H1 (cell line): ENCODE results near the gene SRSF8. TPM values are rescaled to one million over a fixed set of nuclear protein-coding genes. Genes with fewer than 3 reads are reported as not detected.

Experiments
- CTCF ChIA-PET: fragments of 300-600 bp; sonication (Branson Sonifier 250); formaldehyde crosslinking; loops from one replicate; lab custom pipeline; 2021; ENCODE audit not compliant: partially characterized antibody; lab: Charles Lee
- POLR2A ChIA-PET: fragments of 300-600 bp; sonication (Branson Sonifier 250); formaldehyde crosslinking; loops from one replicate; lab custom pipeline; 2021; ENCODE audit warnings: inconsistent platforms; ENCODE audit not compliant: partially characterized antibody; lab: Charles Lee
- DNase-seq, 2 experiments: peaks; one replicate each; pipeline versions ENCODE4 v3.0.0 to v3.0.0-alpha.2; 2010 to 2022; ENCODE audit warnings: low spot score in 2 of 2, low read depth in 1 of 2, mixed read lengths in 1 of 2
- FAIRE-seq: peaks from 2 replicates; lab custom pipeline; 2011; peaks lifted over from hg19 to GRCh38; lab: Jason Lieb, UNC
- H2AFZ ChIP-seq: 2 replicates; pipeline ENCODE4 v1.8.1; 2012; ENCODE audit warnings: low read length, inconsistent platforms
- H2AK5ac ChIP-seq: 2 replicates; pipeline ENCODE4 v1.6.1; 2013; ENCODE audit warnings: low read depth, low read length
- H2BK120ac ChIP-seq: replicated peaks from 2 replicates; pipeline ENCODE3; 2013; ENCODE audit warnings: low read depth, low read length, inconsistent platforms
- H2BK12ac ChIP-seq: 2 replicates; pipeline ENCODE4 v1.6.1; 2013; ENCODE audit warnings: low read depth, low read length
- H2BK15ac ChIP-seq: 2 replicates; pipeline ENCODE4 v1.6.1; 2013; ENCODE audit warnings: low read length
- H2BK20ac ChIP-seq: 2 replicates; pipeline ENCODE4 v1.6.1; 2013; ENCODE audit warnings: low read length
- H2BK5ac ChIP-seq: 2 replicates; pipeline ENCODE4 v1.6.1; 2013; ENCODE audit warnings: low read depth, low read length
- H3K14ac ChIP-seq: 2 replicates; pipeline ENCODE4 v1.6.1; 2013; ENCODE audit warnings: inconsistent platforms; ENCODE audit not compliant: insufficient read length
- H3K18ac ChIP-seq: 2 replicates; pipeline ENCODE4 v1.6.1; 2013; ENCODE audit warnings: low read length; ENCODE audit errors: extremely low read depth
- H3K23ac ChIP-seq: 2 replicates; pipeline ENCODE4 v1.6.1; 2013; ENCODE audit warnings: inconsistent platforms; ENCODE audit not compliant: insufficient read length
- H3K23me2 ChIP-seq: 2 replicates; pipeline ENCODE4 v1.6.1; 2013; ENCODE audit warnings: low read depth, low read length
- H3K27ac ChIP-seq: 2 replicates; pipeline ENCODE4 v1.6.1; 2011; ENCODE audit warnings: low read depth, low read length, inconsistent platforms
- H3K27me3 ChIP-seq, 4 experiments: replicated peaks in 1 of 4; 1 replicate in 1 of 4; 2 replicates in 3 of 4; pipeline versions ENCODE4 v1.6.1 to v1.8.1; 2011 to 2013; ENCODE audit warnings: low read length in 3 of 4, mild to moderate bottlenecking in 3 of 4, inconsistent platforms in 2 of 4, mixed read lengths in 2 of 4, moderate library complexity in 1 of 4; ENCODE audit not compliant: control insufficient read depth in 3 of 4, insufficient read depth in 3 of 4; ENCODE audit errors: extremely low read depth in 1 of 4
- H3K36me3 ChIP-seq, 4 experiments: 2 replicates each; pipeline versions ENCODE4 v1.6.1 to v1.8.1; 2011 to 2013; ENCODE audit warnings: mild to moderate bottlenecking in 4 of 4, low read length in 3 of 4, moderate library complexity in 2 of 4, control low read depth in 1 of 4, inconsistent platforms in 1 of 4; ENCODE audit not compliant: insufficient read depth in 4 of 4, control insufficient read depth in 2 of 4
- H3K4ac ChIP-seq: replicated peaks from 2 replicates; pipeline ENCODE3; 2013; ENCODE audit warnings: low read length, low read depth, mixed read lengths, inconsistent platforms; ENCODE audit not compliant: insufficient read length
- H3K4me1 ChIP-seq, 4 experiments: replicated peaks in 1 of 4; 1 replicate in 1 of 4; 2 replicates in 3 of 4; pipeline versions ENCODE4 v1.6.1 to v1.8.1; 2011 to 2013; ENCODE audit warnings: low read length in 3 of 4, inconsistent platforms in 2 of 4, mixed read lengths in 1 of 4; ENCODE audit not compliant: insufficient read depth in 4 of 4, control insufficient read depth in 3 of 4
- H3K4me2 ChIP-seq, 2 experiments: 2 replicates each; pipeline versions ENCODE4 v1.6.1 to v1.8.1; 2011 to 2013; ENCODE audit warnings: low read depth in 2 of 2, low read length in 2 of 2, control low read depth in 1 of 2, inconsistent platforms in 1 of 2, mild to moderate bottlenecking in 1 of 2; ENCODE audit not compliant: insufficient read depth in 1 of 2
- H3K4me3 ChIP-seq, 4 experiments: fragments of 200-600, 300-600 bp in 1 of 4; sonication (generic), shearing (Covaris generic), sonication (Bioruptor Twin) in 1 of 4; 2 replicates each; pipeline versions ENCODE4 v1.5.1 to v1.8.1; 2011 to 2016; ENCODE audit warnings: low read length in 4 of 4, low read depth in 3 of 4, control low read depth in 2 of 4, inconsistent platforms in 2 of 4, mild to moderate bottlenecking in 2 of 4, mixed read lengths in 1 of 4, moderate library complexity in 1 of 4; ENCODE audit not compliant: insufficient read depth in 2 of 4; ENCODE audit errors: extremely low read depth in 1 of 4
- H3K56ac ChIP-seq: replicated peaks from 2 replicates; pipeline ENCODE3; 2013; ENCODE audit warnings: low read depth, mild to moderate bottlenecking, mixed read lengths, low read length, inconsistent platforms; ENCODE audit not compliant: insufficient read length
- H3K79me1 ChIP-seq: 2 replicates; pipeline ENCODE4 v1.6.1; 2013; ENCODE audit warnings: low read depth, low read length, control low read depth
- H3K79me2 ChIP-seq, 2 experiments: 2 replicates each; pipeline versions ENCODE4 v1.6.1 to v1.8.1; 2012 to 2013; ENCODE audit warnings: low read length in 2 of 2, mild to moderate bottlenecking in 2 of 2, inconsistent platforms in 1 of 2; ENCODE audit not compliant: insufficient read depth in 2 of 2, control insufficient read depth in 1 of 2
- H3K9ac ChIP-seq, 4 experiments: replicated peaks in 1 of 4; 1 replicate in 1 of 4; 2 replicates in 3 of 4; pipeline versions ENCODE4 v1.6.1 to v1.8.1; 2011 to 2013; ENCODE audit warnings: low read depth in 3 of 4, low read length in 3 of 4, control low read depth in 2 of 4, mild to moderate bottlenecking in 2 of 4, moderate library complexity in 2 of 4, inconsistent platforms in 1 of 4; ENCODE audit errors: extremely low read depth in 1 of 4
- H3K9me3 ChIP-seq, 2 experiments: 2 replicates each; pipeline versions ENCODE4 v1.6.1 to v1.8.1; 2012 to 2013; ENCODE audit warnings: mild to moderate bottlenecking in 2 of 2, moderate library complexity in 2 of 2, control low read depth in 1 of 2, inconsistent platforms in 1 of 2, low read depth in 1 of 2, low read length in 1 of 2, mixed read lengths in 1 of 2; ENCODE audit not compliant: insufficient read depth in 2 of 2
- H4K20me1 ChIP-seq, 2 experiments: replicated peaks in 1 of 2; 2 replicates each; pipeline versions ENCODE3 to v1.8.1; 2011 to 2013; ENCODE audit warnings: inconsistent platforms in 2 of 2, low read length in 2 of 2, mild to moderate bottlenecking in 1 of 2; ENCODE audit not compliant: insufficient read depth in 2 of 2, control insufficient read depth in 1 of 2
- H4K5ac ChIP-seq: 2 replicates; pipeline ENCODE4 v1.6.1; 2013; ENCODE audit warnings: low read length, low read depth, mixed read lengths, inconsistent platforms; ENCODE audit not compliant: insufficient read length
- H4K8ac ChIP-seq: 2 replicates; pipeline ENCODE4 v1.8.0; 2013; ENCODE audit warnings: mild to moderate bottlenecking, moderate library complexity, low read length, inconsistent platforms; ENCODE audit not compliant: insufficient read depth; ENCODE audit errors: extremely low read depth
- H4K91ac ChIP-seq: replicated peaks from 2 replicates; pipeline ENCODE3; 2013; ENCODE audit warnings: low read length, mixed read lengths, inconsistent platforms; ENCODE audit not compliant: insufficient read length
- CREB1 ChIP-seq: IDR thresholded peaks from 2 replicates; pipeline ENCODE4 v1.6.1; 2012; ENCODE audit warnings: inconsistent platforms
- EGR1 ChIP-seq: IDR thresholded peaks from 2 replicates; pipeline ENCODE4 v1.6.1; 2011; ENCODE audit warnings: low read depth, low read length, borderline replicate concordance
- EZH2 ChIP-seq: fragments of 200-600 bp; sonication (generic); IDR thresholded peaks from 2 replicates; pipeline ENCODE4 v1.7.1; 2012; ENCODE audit warnings: low read depth, mild to moderate bottlenecking, moderate library complexity, low read length, inconsistent platforms; ENCODE audit not compliant: severe bottlenecking
- GTF2F1 ChIP-seq: IDR thresholded peaks from 2 replicates; pipeline ENCODE4 v1.6.1; 2012; ENCODE audit warnings: low read depth, low read length, improper control_type of control experiment, borderline replicate concordance
- JUND ChIP-seq: IDR thresholded peaks from 2 replicates; pipeline ENCODE4 v1.6.1; 2011; ENCODE audit warnings: mild to moderate bottlenecking, improper control_type of control experiment, low read length
- KDM1A ChIP-seq: fragments of 200-600, 300-600 bp; sonication (generic); IDR thresholded peaks from 2 replicates; pipeline ENCODE4 v1.7.1; 2016; ENCODE audit warnings: mild to moderate bottlenecking, low read length, borderline replicate concordance
- RAD21 ChIP-seq, 2 experiments: IDR thresholded peaks in 1 of 2; conservative IDR thresholded peaks in 1 of 2; 2 replicates each; pipeline ENCODE4 v1.6.1; 2011; ENCODE audit warnings: low read depth in 2 of 2, low read length in 2 of 2, improper control_type of control experiment in 1 of 2, inconsistent platforms in 1 of 2, mild to moderate bottlenecking in 1 of 2, moderate library complexity in 1 of 2
- RXRA ChIP-seq: IDR thresholded peaks from 2 replicates; pipeline ENCODE4 v1.6.1; 2011; ENCODE audit warnings: low read depth, mild to moderate bottlenecking, low read length, moderate library complexity; ENCODE audit not compliant: insufficient read depth
- SP4 ChIP-seq: IDR thresholded peaks from 2 replicates; pipeline ENCODE4 v1.6.1; 2012; ENCODE audit warnings: low read length, inconsistent platforms
- WGBS, 2 experiments: shearing (Covaris generic) in 1 of 2; methylation state at CpG; one replicate each; pipeline versions ENCODE4 v1.1.6 to v1.1.7; 2013 to 2015; ENCODE audit warnings: low lambda C conversion rate in 2 of 2, mixed read lengths in 2 of 2, inconsistent platforms in 1 of 2, low coverage in 1 of 2, missing lambda C conversion rate in 1 of 2; ENCODE audit not compliant: insufficient replicate concordance in 2 of 2, insufficient coverage in 1 of 2, insufficient read length in 1 of 2; ENCODE audit errors: extremely low coverage in 1 of 2, missing lambda C conversion rate in 1 of 2; 5-methylcytosine and 5-hydroxymethylcytosine counted together
- polyA plus RNA-seq, 7 experiments: library from polyadenylated mRNA; depleted of rRNA in 3 of 7; stranded (reverse) in 5 of 7; unstranded in 2 of 7; fragments of >200 nt in 5 of 7; fragments of 200-250 nt in 2 of 7; gene quantifications; 1 replicate in 5 of 7; 2 replicates in 1 of 7; 4 replicates in 1 of 7; pipeline versions ENCODE4 v1.2.1 to v1.2.3, GENCODE V29; 2011 to 2013; ENCODE audit warnings: missing spikeins in 2 of 7, mixed read lengths in 2 of 7
- total RNA-seq: library from RNA; stranded (reverse); fragmentation: NEBNext Ultra II Directional; extraction: Animal tissue kit (Norgen Biotek cat#: 25700); gene quantifications from 2 replicates; pipeline ENCODE4 v1.2.1, GENCODE V29; 2021
- TF ChIP-seq, protein P1 (sequence below): IDR thresholded peaks from 2 replicates; pipeline ENCODE4 v1.6.1; 2011; ENCODE audit warnings: low read length, improper control_type of control experiment

Gene SRSF8
- total and polyA plus RNA-seq, 2 of the 8 experiments (the other 6 are each of a cell fraction or from before 2014, with no cell fraction given) = 13.2 to 18.5 TPM

DNA sequence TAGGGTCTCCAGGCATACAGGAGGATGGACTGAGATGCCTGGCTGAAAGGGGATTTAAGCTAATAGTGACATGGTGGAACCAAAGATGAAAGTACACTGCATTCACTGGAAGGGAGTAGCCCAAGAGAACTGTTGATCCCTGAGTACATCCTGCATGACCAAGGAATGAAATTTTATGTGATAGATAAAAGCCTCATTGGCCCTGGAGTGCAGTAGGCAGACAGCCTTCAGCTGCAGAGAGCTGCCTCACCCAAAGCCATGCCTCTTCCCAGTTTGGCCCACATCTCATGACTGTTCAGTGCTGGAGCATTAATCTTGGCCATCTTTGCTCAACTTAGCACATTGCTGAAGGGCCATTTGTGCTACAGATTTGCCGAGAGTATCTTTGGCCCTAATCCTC is 33.7 kb upstream of the SRSF8 start:
- H2BK120ac ChIP-seq = no peak overlapping the region
- H3K14ac ChIP-seq = no peak overlapping the region
- DNase-seq (no peak), FAIRE-seq (no peak)
- no peak overlapping the region for H4K5ac ChIP-seq
- WGBS, 2 experiments = 100% methylated on average over 1 of the region's 1 CpG; no CpG with 5 or more reads in 1 of the 2 experiments
- H4K20me1 ChIP-seq = no peaks in the 10 kb centered on the region
- no peaks in the 10 kb centered on the region for H3K79me2 ChIP-seq
- POLR2A ChIA-PET = interaction anchor here (0.6 kb wide), 1 partner anchor 405 kb away, joined by 5 read pairs; no protein-coding TSS in a partner anchor
- H3K4ac ChIP-seq = no peak overlapping the region
- H3K36me3 ChIP-seq = no peaks in the 10 kb centered on the region
- H3K9me3 ChIP-seq = peaks cover 0 to 4% of the 10 kb centered on the region in 2 experiments; a peak in 1 of 4 replicates
- no peak overlapping the region for H3K56ac ChIP-seq
- H2BK20ac ChIP-seq = no peak overlapping the region
- no peak overlapping the region for H2AK5ac ChIP-seq
- no peaks in the 10 kb centered on the region for H3K23me2 ChIP-seq
- no peaks in the 10 kb centered on the region for H3K79me1 ChIP-seq
- TF ChIP-seq GTF2F1 = no peak
- TF ChIP-seq SP4 = no peak
- no peak for TF ChIP-seq EGR1
- no peak for TF ChIP-seq RAD21 (IDR thresholded peaks at IDR 0.05 in 1 of 2, conservative IDR thresholded peaks at IDR 0.05 in 1 of 2; ENCODE audit: low read depth in 2 of 2, low read length in 2 of 2)
- TF ChIP-seq CREB1 = no peak
- TF ChIP-seq KDM1A = no peak
- no peak for TF ChIP-seq JUND
- TF ChIP-seq, protein P1, sequence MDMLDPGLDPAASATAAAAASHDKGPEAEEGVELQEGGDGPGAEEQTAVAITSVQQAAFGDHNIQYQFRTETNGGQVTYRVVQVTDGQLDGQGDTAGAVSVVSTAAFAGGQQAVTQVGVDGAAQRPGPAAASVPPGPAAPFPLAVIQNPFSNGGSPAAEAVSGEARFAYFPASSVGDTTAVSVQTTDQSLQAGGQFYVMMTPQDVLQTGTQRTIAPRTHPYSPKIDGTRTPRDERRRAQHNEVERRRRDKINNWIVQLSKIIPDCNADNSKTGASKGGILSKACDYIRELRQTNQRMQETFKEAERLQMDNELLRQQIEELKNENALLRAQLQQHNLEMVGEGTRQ = no peak
- no peak for TF ChIP-seq EZH2
- TF ChIP-seq RXRA = no peak
- H3K4me2 ChIP-seq = no peak overlapping the region
- no peak overlapping the region for H4K91ac ChIP-seq
- no peak overlapping the region for H3K9ac ChIP-seq
- no peak overlapping the region for H2BK5ac ChIP-seq
- no peak overlapping the region for H2BK12ac ChIP-seq
- no peak overlapping the region for H2AFZ ChIP-seq
- no peaks in the 10 kb centered on the region for H3K4me1 ChIP-seq
- no peak overlapping the region for H3K4me3 ChIP-seq
- H3K27me3 ChIP-seq = no peaks in the 10 kb centered on the region
- CTCF ChIA-PET = interaction anchor here (1.2 to 1.6 kb wide), 3 partner anchors 13 to 247 kb away, joined by 3 to 4 read pairs (median 3); no protein-coding TSS in a partner anchor
- no peak overlapping the region for H3K18ac ChIP-seq
- H3K27ac ChIP-seq = no peak overlapping the region
- no peak overlapping the region for H4K8ac ChIP-seq
- no peak overlapping the region for H3K23ac ChIP-seq
- no peak overlapping the region for H2BK15ac ChIP-seq
